Measurements from ENCODE around the gene PAIP2.

The PAIP2 gene

GRCh38 chr5:139397921-139398320 lies 56.3 kb downstream of the PAIP2 start:
- ChIA-PET CTCF (no interaction called here), POLR2A (no interaction called here)
- no peak for DNase-seq (ENCODE audit: extremely low spot score)
- TF ChIP-seq CTCF (IDR thresholded peaks at IDR 0.05; ENCODE audit: control extremely low read depth, extremely low read depth, low read depth, missing control alignments): no peak

GRCh38 chr5:139399501-139400121 lies 58.0 kb downstream of the PAIP2 start:
- DNase-seq (ENCODE audit: extremely low spot score): peak; percentile 74
- ChIA-PET POLR2A (interaction anchor here (0.7 kb wide), 1 partner anchor 642 kb away, joined by 6 read pairs; no protein-coding TSS in a partner anchor), CTCF (interaction anchor here (1.3 to 1.4 kb wide), 2 partner anchors 10 to 39 kb away, joined by 3 to 4 read pairs; partner anchors contain the start of genes DNAJC18 and MZB1)
- TF ChIP-seq CTCF (IDR thresholded peaks at IDR 0.05; ENCODE audit: control extremely low read depth, extremely low read depth, low read depth, missing control alignments): no peak

- POLR2A ChIA-PET: interaction anchor here (0.6 kb wide), 1 partner anchor 13 kb away, joined by 4 read pairs; no protein-coding TSS in a partner anchor
- no peak for DNase-seq (ENCODE audit: extremely low spot score)
- CTCF ChIA-PET: interaction anchor here (0.7 to 3.9 kb wide), 6 partner anchors 9 to 150 kb away, joined by 3 to 31 read pairs (median 8); no protein-coding TSS in a partner anchor
- TF ChIP-seq CTCF (IDR thresholded peaks at IDR 0.05; ENCODE audit: control extremely low read depth, extremely low read depth, low read depth, missing control alignments): no peak
Measured at GRCh38 chr5:139401546-139401945, 59.9 kb downstream of the PAIP2 start.

- ChIA-PET POLR2A (interaction anchor here (0.6 to 1.1 kb wide), 2 partner anchors 15 to 197 kb away, joined by 3 read pairs; no protein-coding TSS in a partner anchor), CTCF (interaction anchor here (1.0 to 3.9 kb wide), 12 partner anchors 9 to 121 kb away, joined by 3 to 31 read pairs (median 4); no protein-coding TSS in a partner anchor)
- peak; percentile 60 for TF ChIP-seq CTCF (IDR thresholded peaks at IDR 0.05; ENCODE audit: control extremely low read depth, extremely low read depth, low read depth, missing control alignments)
- no peak for DNase-seq (ENCODE audit: extremely low spot score)
Measured at GRCh38 chr5:139402561-139403158, 61.0 kb downstream of the PAIP2 start.

- POLR2A ChIA-PET: interaction anchor here (0.6 to 1.1 kb wide), 2 partner anchors 15 to 198 kb away, joined by 3 read pairs; no protein-coding TSS in a partner anchor
- no peak for TF ChIP-seq CTCF (IDR thresholded peaks at IDR 0.05; ENCODE audit: control extremely low read depth, extremely low read depth, low read depth, missing control alignments)
- no peak for DNase-seq (ENCODE audit: extremely low spot score)
- CTCF ChIA-PET: interaction anchor here (0.8 to 3.9 kb wide), 14 partner anchors 8 to 157 kb away, joined by 3 to 31 read pairs (median 4); partner anchors contain the start of genes PROB1 and UBE2D2
Measured at GRCh38 chr5:139403418-139403786, 61.7 kb downstream of the PAIP2 start.

GRCh38 chr5:139403787-139404483 lies 62.3 kb downstream of the PAIP2 start, which contains the start of gene SPATA24:
SPATA24 (minus strand) TSS chr5:139404089; CDS start chr5:139404060, 29 bp downstream.
- POLR2A ChIA-PET: interaction anchor here (0.7 to 1.1 kb wide), 2 partner anchors 12 to 16 kb away, joined by 3 to 4 read pairs; no protein-coding TSS in a partner anchor
- CTCF ChIA-PET: interaction anchor here (0.8 to 3.9 kb wide), 11 partner anchors 9 to 157 kb away, joined by 3 to 31 read pairs (median 5); partner anchors contain the start of genes PROB1 and UBE2D2
- no peak for TF ChIP-seq CTCF (IDR thresholded peaks at IDR 0.05; ENCODE audit: control extremely low read depth, extremely low read depth, low read depth, missing control alignments)
- DNase-seq (ENCODE audit: extremely low spot score): peak; percentile 97

All from GM10248 (cell line).